GM21526 (cell line): ENCODE data around the gene SEC16A.

Experiments used
- ATAC-seq: cut with Tn5 transposase; IDR thresholded peaks from one replicate; pipeline ENCODE4 v1.9.1; 2021; ENCODE audit warnings: moderate library complexity; ENCODE audit not compliant: unreplicated experiment, low FRiP score

Gene SEC16A

GRCh38 chr9:136487672-136488071, 4.8 kb upstream of the SEC16A start:
- no peak for ATAC-seq

GRCh38 chr9:136486823-136487620, 4.2 kb upstream of the SEC16A start:
- no peak for ATAC-seq

GRCh38 chr9:136486131-136486530, 3.3 kb upstream of the SEC16A start:
- no peak for ATAC-seq

- ATAC-seq: no peak
Observed at GRCh38 chr9:136485049-136486045, 2.5 kb upstream of the SEC16A start.

- ATAC-seq: no peak
Observed at GRCh38 chr9:136484153-136485048, 1.6 kb upstream of the SEC16A start.

GRCh38 chr9:136483589-136484152, 831 bp upstream of the SEC16A start:
- ATAC-seq: peak; percentile 52

GRCh38 chr9:136482046-136482792, 621 bp downstream of the SEC16A start:
- no peak for ATAC-seq

GRCh38 chr9:136481558-136481957, 1.3 kb downstream of the SEC16A start:
- no peak for ATAC-seq

- ATAC-seq: no peak
Observed at GRCh38 chr9:136476369-136477150, 6.3 kb downstream of the SEC16A start.

- no peak for ATAC-seq
Observed at GRCh38 chr9:136474974-136475865, 7.6 kb downstream of the SEC16A start.

- ATAC-seq: no peak
Observed at GRCh38 chr9:136474021-136474640, 8.7 kb downstream of the SEC16A start.

GRCh38 chr9:136473354-136473721, 9.5 kb downstream of the SEC16A start:
- ATAC-seq: no peak

- ATAC-seq: no peak
Observed at GRCh38 chr9:136472640-136473353, 10.0 kb downstream of the SEC16A start.

GRCh38 chr9:136471802-136472487, 10.9 kb downstream of the SEC16A start:
- no peak for ATAC-seq

- ATAC-seq: no peak
Observed at GRCh38 chr9:136470792-136471469, 11.9 kb downstream of the SEC16A start.
